Thyroid gland (tissue), 4 donors: ENCODE results near the gene TAF6.

Experiments
- POLR2A ChIP-seq, 2 donors: fragments of 450-650 bp; IDR thresholded peaks; one replicate each; pipeline ENCODE4 v1.6.1; 2017; ENCODE audit warnings: antibody characterized with exemption in 2 of 2, mild to moderate bottlenecking in 2 of 2, moderate library complexity in 1 of 2
- TF ChIP-seq, protein P1 (sequence below), 6 experiments: fragments of 200-600 bp in 3 of 6; fragments of 450-650 bp in 3 of 6; sonication (generic) in 3 of 6; IDR thresholded peaks; one replicate each; pipeline ENCODE4 v1.5.1; 2016 to 2019; ENCODE audit warnings: antibody characterized with exemption in 6 of 6, mild to moderate bottlenecking in 2 of 6, inconsistent platforms in 1 of 6, moderate library complexity in 1 of 6

DNA sequence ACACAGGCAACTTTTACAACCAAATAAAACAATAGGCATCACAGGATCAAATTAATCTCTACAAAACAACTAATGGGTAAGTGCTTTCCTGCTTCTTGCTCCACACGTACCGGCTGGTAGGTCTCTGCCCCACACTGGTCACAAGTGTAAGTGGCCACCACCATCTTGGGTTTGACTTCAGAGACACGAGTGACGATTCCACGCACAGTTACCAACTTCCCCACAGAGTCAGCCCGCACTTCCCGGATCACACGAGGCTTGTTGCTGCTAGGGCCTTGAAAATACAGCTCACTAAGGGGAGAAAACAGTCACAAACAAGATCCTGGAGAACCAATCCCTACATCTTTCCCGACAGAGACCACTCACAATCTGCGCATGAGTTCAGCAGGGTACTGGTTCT lies 20.2 kb downstream of the TAF6 start:
- TF ChIP-seq POLR2A (IDR thresholded peaks at IDR 0.05) = no peak
- TF ChIP-seq, protein P1, sequence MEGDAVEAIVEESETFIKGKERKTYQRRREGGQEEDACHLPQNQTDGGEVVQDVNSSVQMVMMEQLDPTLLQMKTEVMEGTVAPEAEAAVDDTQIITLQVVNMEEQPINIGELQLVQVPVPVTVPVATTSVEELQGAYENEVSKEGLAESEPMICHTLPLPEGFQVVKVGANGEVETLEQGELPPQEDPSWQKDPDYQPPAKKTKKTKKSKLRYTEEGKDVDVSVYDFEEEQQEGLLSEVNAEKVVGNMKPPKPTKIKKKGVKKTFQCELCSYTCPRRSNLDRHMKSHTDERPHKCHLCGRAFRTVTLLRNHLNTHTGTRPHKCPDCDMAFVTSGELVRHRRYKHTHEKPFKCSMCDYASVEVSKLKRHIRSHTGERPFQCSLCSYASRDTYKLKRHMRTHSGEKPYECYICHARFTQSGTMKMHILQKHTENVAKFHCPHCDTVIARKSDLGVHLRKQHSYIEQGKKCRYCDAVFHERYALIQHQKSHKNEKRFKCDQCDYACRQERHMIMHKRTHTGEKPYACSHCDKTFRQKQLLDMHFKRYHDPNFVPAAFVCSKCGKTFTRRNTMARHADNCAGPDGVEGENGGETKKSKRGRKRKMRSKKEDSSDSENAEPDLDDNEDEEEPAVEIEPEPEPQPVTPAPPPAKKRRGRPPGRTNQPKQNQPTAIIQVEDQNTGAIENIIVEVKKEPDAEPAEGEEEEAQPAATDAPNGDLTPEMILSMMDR (IDR thresholded peaks at IDR 0.05) = no peak
